GM12878 (cell line): ENCODE results near the gene TXNDC17. TPM values are rescaled to one million over a fixed set of nuclear protein-coding genes. Genes with fewer than 3 reads are reported as not detected.

ENCODE experiments used
- ATAC-seq: fragments of 200-7000 bp; cut with Tn5 transposase; 3 replicates; pipeline ENCODE4 v1.9.1; 2020; ENCODE audit warnings: mild to moderate bottlenecking, moderate library complexity
- BruUV-seq: library from RNA; stranded (reverse); fragments of 400-500 nt; replicated peaks from 2 replicates; lab custom pipeline; 2021; lab: Mats Ljungman, UMichigan
- CTCF ChIA-PET: fragments of 300-600 bp; sonication (Branson Sonifier 250); formaldehyde crosslinking; extraction: SDS; loops from one replicate; lab custom pipeline; 2021; ENCODE audit warnings: inconsistent platforms; lab: Yijun Ruan, JAX
- POLR2A ChIA-PET: fragments of 350-600 bp; formaldehyde crosslinking; extraction: SDS; loops from one replicate; lab custom pipeline; 2021; ENCODE audit warnings: inconsistent platforms; lab: Charles Lee
- RAD21 ChIA-PET: fragments of 300-600 bp; sonication (Branson Sonifier 250); formaldehyde crosslinking; loops from one replicate; lab custom pipeline; 2023; ENCODE audit warnings: antibody characterized with exemption; ENCODE audit not compliant: unreplicated experiment; lab: Charles Lee
- SMC1A ChIA-PET: fragments of 300-600 bp; sonication (Branson Sonifier 250); formaldehyde crosslinking; loops from one replicate; lab custom pipeline; 2023; ENCODE audit not compliant: unreplicated experiment, uncharacterized antibody; lab: Charles Lee
- DNase-seq: peaks from one replicate; pipeline ENCODE4 v3.0.0-alpha.2; 2011; ENCODE audit warnings: low read depth, low spot score
- FAIRE-seq: peaks from 3 replicates; lab custom pipeline; 2011; peaks lifted over from hg19 to GRCh38; lab: Jason Lieb, UNC
- H2AFZ ChIP-seq: 2 replicates; pipeline ENCODE4 v1.6.0; 2011; ENCODE audit warnings: low read depth, low read length, control low read depth; ENCODE audit not compliant: control insufficient read depth
- H3K27ac ChIP-seq: 2 replicates; pipeline ENCODE4 v1.5.1; 2011; ENCODE audit warnings: control low read depth; ENCODE audit not compliant: control insufficient read depth, insufficient read depth
- H3K27me3 ChIP-seq, 2 experiments: replicated peaks in 1 of 2; 2 replicates each; pipeline versions ENCODE4 v1.6.0 to v1.6.1; 2011; ENCODE audit warnings: low read length in 1 of 2; ENCODE audit not compliant: control insufficient read depth in 2 of 2, insufficient read depth in 2 of 2
- H3K36me3 ChIP-seq, 2 experiments: 2 replicates each; pipeline ENCODE4 v1.5.1; 2011; ENCODE audit warnings: low read length in 1 of 2; ENCODE audit not compliant: control insufficient read depth in 2 of 2, insufficient read depth in 2 of 2
- H3K4me1 ChIP-seq: 2 replicates; pipeline ENCODE4 v1.6.1; 2011; ENCODE audit warnings: mild to moderate bottlenecking, low read length, moderate library complexity, mixed read lengths; ENCODE audit not compliant: control insufficient read depth, insufficient read depth
- H3K4me2 ChIP-seq: 2 replicates; pipeline ENCODE4 v1.6.0; 2011; ENCODE audit warnings: control low read depth; ENCODE audit not compliant: control insufficient read depth, insufficient read depth
- H3K4me3 ChIP-seq: fragments of 200-600 bp; sonication (generic); 2 replicates; pipeline ENCODE4 v1.5.1; 2016
- H3K79me2 ChIP-seq: 2 replicates; pipeline ENCODE4 v1.6.0; 2011; ENCODE audit warnings: low read length; ENCODE audit not compliant: control insufficient read depth, insufficient read depth
- H3K9ac ChIP-seq: 2 replicates; pipeline ENCODE4 v1.8.0; 2011; ENCODE audit warnings: low read length, control low read depth, mixed read lengths; ENCODE audit not compliant: control insufficient read depth, insufficient read depth
- H3K9me3 ChIP-seq: replicated peaks from 3 replicates; pipeline ENCODE4 v1.5.1; 2011; ENCODE audit warnings: mild to moderate bottlenecking, low read length; ENCODE audit not compliant: control insufficient read depth, insufficient read depth
- H4K20me1 ChIP-seq: 2 replicates; pipeline ENCODE4 v1.6.0; 2011; ENCODE audit not compliant: control insufficient read depth, insufficient read depth
- CBX3 ChIP-seq: fragments of 200-600 bp; sonication (generic); IDR thresholded peaks from 2 replicates; pipeline ENCODE4 v1.6.1; 2016; ENCODE audit warnings: low read depth, borderline replicate concordance
- E2F4 ChIP-seq: IDR thresholded peaks from 2 replicates; pipeline ENCODE4 v1.6.1; 2012; ENCODE audit warnings: low read depth, low read length, improper control_type of control experiment
- HDAC2 ChIP-seq: fragments of 200-600 bp; sonication (generic); IDR thresholded peaks from 2 replicates; pipeline ENCODE4 v1.6.1; 2017
- KLF5 ChIP-seq: fragments of 450-650 bp; IDR thresholded peaks from 2 replicates; pipeline ENCODE4 v1.6.1; 2014; ENCODE audit warnings: mild to moderate bottlenecking; ENCODE audit not compliant: partially characterized antibody
- RBBP5 ChIP-seq: fragments of 200-600 bp; sonication (generic); conservative IDR thresholded peaks from 2 replicates; pipeline ENCODE4 v1.6.1; 2016
- SUPT20H ChIP-seq: IDR thresholded peaks from 2 replicates; pipeline ENCODE4 v1.6.1; 2011; ENCODE audit warnings: low read depth, mild to moderate bottlenecking, low read length, moderate library complexity, borderline replicate concordance; ENCODE audit not compliant: control insufficient read depth
- WGBS: methylation state at CpG from one replicate; pipeline ENCODE4 v1.1.6; 2016; ENCODE audit warnings: low lambda C conversion rate; ENCODE audit not compliant: insufficient replicate concordance, insufficient coverage; ENCODE audit errors: missing lambda C conversion rate; 5-methylcytosine and 5-hydroxymethylcytosine counted together
- in situ Hi-C: fragments of 300-500 bp; cut with MboI; formaldehyde crosslinking; loops from 9 replicates; pipeline ENCODE4 v1.14.3; 2018; ENCODE audit warnings: mixed read lengths
- intact Hi-C: fragments of 100-400 bp; cut with micrococcal nuclease; formaldehyde crosslinking; loops from one replicate; pipeline ENCODE4 v1.14.2; 2022; ENCODE audit not compliant: unreplicated experiment
- polyA plus RNA-seq, 11 experiments: library from polyadenylated mRNA; depleted of rRNA in 4 of 11; unstranded in 6 of 11; stranded (reverse) in 5 of 11; fragments of >200 nt; fragmentation: Nextera tagmentation in 4 of 11; fragmentation: Illumina TruSeq in 1 of 11; extraction: Ambion mirVana in 4 of 11; extraction: Trizol in 1 of 11; gene quantifications; 1 replicate in 1 of 11; 2 replicates in 10 of 11; pipeline versions ENCODE4 v1.2.1 to v1.2.3, GENCODE V29; 2011 to 2016; ENCODE audit warnings: inconsistent platforms in 2 of 11, missing spikeins in 2 of 11, low read depth in 1 of 11
- total RNA-seq, 4 experiments: library from RNA; depleted of rRNA in 3 of 4; stranded (reverse); fragments of >200 nt in 3 of 4; fragmentation: Illumina TruSeq in 1 of 4; extraction: Trizol in 1 of 4; gene quantifications; 2 replicates each; pipeline versions ENCODE4 v1.2.1 to v1.2.3, GENCODE V29; 2013 to 2021

Gene TXNDC17
- total and polyA plus RNA-seq, 10 of the 15 experiments (the other 5 are each of a cell fraction or from before 2014, with no cell fraction given), result 124 to 957 (median 216) TPM

DNA sequence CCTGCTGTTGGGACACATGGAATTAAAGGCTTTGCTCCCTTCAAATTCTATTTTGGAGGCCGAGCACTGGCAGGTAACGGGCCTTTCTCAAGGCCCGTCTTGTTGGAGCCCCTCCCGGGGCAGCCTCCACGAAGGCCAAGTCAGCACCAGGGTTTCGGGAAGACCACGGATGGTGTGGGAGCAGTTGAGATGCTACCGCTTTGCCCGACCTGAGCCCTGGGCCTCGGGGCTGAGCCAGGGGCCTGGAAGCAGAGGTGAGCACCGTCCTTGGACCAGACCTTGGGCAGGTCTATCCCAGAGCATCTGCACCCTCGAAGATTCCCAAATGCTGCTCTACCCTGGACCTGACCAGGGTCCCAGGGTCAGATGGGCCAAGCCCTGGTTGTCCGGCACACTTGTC is 33.7 kb downstream of the TXNDC17 start:
- ATAC-seq (no peak), FAIRE-seq (no peak)
- ChIA-PET CTCF (no interaction called here), SMC1A (no interaction called here), POLR2A (no interaction called here), RAD21 (no interaction called here)
- Histone ChIP-seq H3K4me2 (no peak overlapping the region), H3K4me1 (peaks cover 4% of the 10 kb centered on the region; the same call in 1 of the 2 replicates), H2AFZ (no peak overlapping the region), H3K27ac (no peak overlapping the region), H3K9ac (no peak overlapping the region), H3K79me2 (no peaks in the 10 kb centered on the region), H4K20me1 (no peaks in the 10 kb centered on the region), H3K9me3 (no peaks in the 10 kb centered on the region), H3K36me3 (no peaks in the 10 kb centered on the region), H3K27me3 (peaks cover 0 to 5% of the 10 kb centered on the region in 2 experiments; a peak in 3 of 4 replicates), H3K4me3 (no peak overlapping the region)
- 73% methylated on average over 13 of the region's 13 CpGs for WGBS
- in situ Hi-C loops (no loop called here), intact Hi-C loops (no loop called here)
- BruUV-seq, result no TSS peak
- TF ChIP-seq SUPT20H, result no peak
- TF ChIP-seq, all 136 proteins: peak for 0
- no peak for DNase-seq

GRCh38 chr17:6675201-6675825 is 34.5 kb downstream of the TXNDC17 start:
- TF ChIP-seq E2F4, result no peak
- TF ChIP-seq CBX3, result no peak
- TF ChIP-seq KLF5, result no peak
- no peak for TF ChIP-seq HDAC2
- no peak for TF ChIP-seq RBBP5
- TF ChIP-seq, all 136 proteins: peak for 0
- in situ Hi-C loops, result no loop called here
- ChIA-PET POLR2A (interaction anchor here (0.5 kb wide), 1 partner anchor 941 kb away, joined by 3 read pairs; no protein-coding TSS in a partner anchor), CTCF (no interaction called here), SMC1A (no interaction called here), RAD21 (no interaction called here)
- H3K36me3 ChIP-seq, result no peaks in the 10 kb centered on the region
- no peak overlapping the region for H3K9ac ChIP-seq
- no peaks in the 10 kb centered on the region for H4K20me1 ChIP-seq
- no peak for FAIRE-seq
- no peak overlapping the region for H2AFZ ChIP-seq
- H3K9me3 ChIP-seq, result no peaks in the 10 kb centered on the region
- 54% methylated on average over 11 of the region's 11 CpGs for WGBS
- ATAC-seq, result no peak
- DNase-seq, result no peak
- no peak overlapping the region for H3K4me2 ChIP-seq
- H3K27me3 ChIP-seq, result peaks cover 0 to 5% of the 10 kb centered on the region in 2 experiments; a peak in 3 of 4 replicates
- H3K4me3 ChIP-seq, result no peak overlapping the region
- BruUV-seq, result no TSS peak
- H3K27ac ChIP-seq, result no peak overlapping the region
- intact Hi-C loops, result no loop called here
- H3K79me2 ChIP-seq, result no peaks in the 10 kb centered on the region
- peaks cover 4% of the 10 kb centered on the region; the same call in 1 of the 2 replicates for H3K4me1 ChIP-seq
